ENCODE data around the gene HS3ST4.

DNA sequence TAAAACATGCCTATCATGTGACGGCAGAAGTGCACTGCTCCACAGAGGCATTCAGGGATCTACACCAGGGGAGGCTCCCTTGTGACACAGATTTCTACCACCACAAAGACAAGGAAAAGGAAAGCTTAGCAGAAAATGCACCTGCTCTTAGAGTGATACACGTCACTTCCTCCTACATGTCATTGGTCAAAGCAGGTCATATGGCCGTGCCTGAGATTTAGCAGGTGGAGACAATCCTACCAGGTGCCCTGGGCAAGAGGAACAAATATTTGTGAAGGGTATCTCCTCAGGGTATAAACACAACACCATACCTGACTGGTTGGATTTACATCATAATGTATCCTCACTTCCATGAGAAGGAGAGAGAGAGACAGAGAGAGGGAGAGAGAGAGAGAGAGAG, 362.1 kb downstream of the HS3ST4 start:
- TF ChIP-seq EZH2 (IDR thresholded peaks at IDR 0.05; ENCODE audit: low read length) (no peak), CTCF (optimal IDR thresholded peaks at IDR 0.05 in 1 of 3, IDR thresholded peaks at IDR 0.05 in 1 of 3, conservative IDR thresholded peaks at IDR 0.05 in 1 of 3; ENCODE audit: extremely low read depth in 1 of 3, insufficient read depth in 2 of 3, low read length in 3 of 3) (no peak)
